K562 (cell line): Measurements from ENCODE around the gene NMT1. TPM values are rescaled to one million over a fixed set of nuclear protein-coding genes. Genes with fewer than 3 reads are reported as not detected.

Experiments used
- ATF6 ChIP-seq: sonication (generic); formaldehyde crosslinking; IDR thresholded peaks from 2 replicates; pipeline ENCODE4 v1.4.0; 2020; ENCODE audit warnings: mild to moderate bottlenecking, missing genetic modification reagents
- FUS ChIP-seq: fragments of 200-400 bp; formaldehyde crosslinking; optimal IDR thresholded peaks from 2 replicates; pipeline ENCODE3; 2017; ENCODE audit warnings: low read depth, low read length
- GABPB1 ChIP-seq: sonication (generic); formaldehyde crosslinking; IDR thresholded peaks from 2 replicates; pipeline ENCODE4 v1.8.0; 2022; ENCODE audit warnings: mild to moderate bottlenecking, missing genetic modification reagents
- HMG20A ChIP-seq: fragments of 450-650 bp; formaldehyde crosslinking; conservative IDR thresholded peaks from 2 replicates; pipeline ENCODE4 v1.4.0; 2020; ENCODE audit warnings: mild to moderate bottlenecking, mixed read lengths
- HMGN3 ChIP-seq: IDR thresholded peaks from 2 replicates; pipeline ENCODE4 v1.6.1; 2011; ENCODE audit warnings: borderline replicate concordance, low read depth, mild to moderate bottlenecking, mixed read lengths, low read length; ENCODE audit not compliant: insufficient read length; ENCODE audit errors: extremely low read depth
- HNRNPL ChIP-seq: fragments of 200-400 bp; formaldehyde crosslinking; IDR thresholded peaks from 2 replicates; pipeline ENCODE4 v1.6.1; 2017; ENCODE audit warnings: low read depth, mild to moderate bottlenecking, low read length
- MCM7 ChIP-seq, 2 experiments: fragments of 450-650 bp; IDR thresholded peaks; 2 replicates each; pipeline ENCODE4 v1.6.1; 2016 to 2018
- SMARCA4 ChIP-seq: fragments of 450-650 bp; IDR thresholded peaks from 2 replicates; pipeline ENCODE4 v1.6.1; 2016
- SMARCE1 ChIP-seq: fragments of 450-650 bp; IDR thresholded peaks from 2 replicates; pipeline ENCODE4 v1.7.1; 2016; ENCODE audit warnings: mild to moderate bottlenecking
- TFAP4 ChIP-seq: sonication (generic); formaldehyde crosslinking; IDR thresholded peaks from 2 replicates; pipeline ENCODE4 v1.8.0; 2022; ENCODE audit warnings: missing genetic modification reagents, mild to moderate bottlenecking, moderate library complexity, borderline replicate concordance
- XRCC4 ChIP-seq: IDR thresholded peaks from one replicate; pipeline ENCODE4 v1.6.1; 2011; ENCODE audit not compliant: insufficient read depth, insufficient read length; ENCODE audit errors: extremely low read depth
- ZNF592 ChIP-seq: fragments of 450-650 bp; IDR thresholded peaks from 2 replicates; pipeline ENCODE4 v1.6.1; 2017; ENCODE audit warnings: antibody characterized with exemption, mild to moderate bottlenecking
- polyA plus RNA-seq, 8 experiments: library from polyadenylated mRNA; depleted of rRNA in 4 of 8; stranded (reverse) in 5 of 8; unstranded in 3 of 8; fragments of >200 nt; fragmentation: Nextera tagmentation in 2 of 8; fragmentation: Illumina TruSeq in 1 of 8; extraction: Ambion mirVana in 2 of 8; extraction: Trizol in 1 of 8; gene quantifications; 2 replicates each; pipeline versions ENCODE4 v1.2.1 to v1.2.3, GENCODE V29; 2011 to 2014; ENCODE audit warnings: inconsistent platforms in 1 of 8, missing spikeins in 1 of 8
- total RNA-seq, 7 experiments: library from RNA; depleted of rRNA in 6 of 7; stranded (reverse); fragments of >200 nt in 6 of 7; fragmentation: Illumina TruSeq in 2 of 7; extraction: Trizol in 2 of 7; gene quantifications; 2 replicates each; pipeline versions ENCODE4 v1.2.1 to v1.2.3, GENCODE V29; 2011 to 2021; ENCODE audit warnings: low replicate concordance in 1 of 7

The NMT1 gene
- total and polyA plus RNA-seq, 9 of the 15 experiments (the other 6 are each of a cell fraction or from before 2014, with no cell fraction given) = 86.7 to 569 (median 213) TPM

GRCh38 chr17:45132320-45132571 is 71.1 kb downstream of the NMT1 start, which contains the start of gene PLCD3 (continued):
- 0 out of 2 replicates have a peak, but pooled peaks have one; percentile 5 for TF ChIP-seq ZNF592
- no peak for TF ChIP-seq HMG20A (CRISPR knock-in tag)
- TF ChIP-seq SMARCE1 = no peak
- no peak for TF ChIP-seq TFAP4
- no peak for TF ChIP-seq FUS
- no peak for TF ChIP-seq GABPB1 (CRISPR knock-in tag)
- TF ChIP-seq SMARCA4 = no peak
- TF ChIP-seq MCM7 (IDR thresholded peaks at IDR 0.05) = no peak
- TF ChIP-seq HNRNPL = no peak
- no peak for TF ChIP-seq ATF6
- no peak for TF ChIP-seq XRCC4
- peak; percentile 10 for TF ChIP-seq HMGN3
